ENCODE results near the gene CYP19A1.

CYP19A1 gene

GRCh38 chr15:51342227-51342999 is 4.0 kb upstream of the CYP19A1 start:
- no peaks in the 10 kb centered on the region for H3K36me3 ChIP-seq (ENCODE audit: insufficient read depth, low read length)
- no peak overlapping the region for H3K27ac ChIP-seq (ENCODE audit: low read depth, low read length, poor library complexity, severe bottlenecking)
- no peaks in the 10 kb centered on the region for H3K27me3 ChIP-seq (ENCODE audit: insufficient read depth, low read length)
- no peak overlapping the region for H3K4me2 ChIP-seq (ENCODE audit: low read length)
- H3K9me2 ChIP-seq (ENCODE audit: low read depth, low read length) = no peaks in the 10 kb centered on the region
- TF ChIP-seq EZH2 (IDR thresholded peaks at IDR 0.05; ENCODE audit: borderline replicate concordance, low read length) = no peak
- no peaks in the 10 kb centered on the region for H4K20me1 ChIP-seq (ENCODE audit: insufficient read depth, low read length)
- no peak overlapping the region for H2AFZ ChIP-seq (ENCODE audit: low read length)
- no peaks in the 10 kb centered on the region for H3K9me3 ChIP-seq (ENCODE audit: low read length)
- H3K9ac ChIP-seq (ENCODE audit: low read length) = no peak overlapping the region
- H3F3A ChIP-seq (ENCODE audit: insufficient read depth, low read length) = no peaks in the 10 kb centered on the region
- H3K4me3 ChIP-seq (ENCODE audit: low read depth, low read length, poor library complexity, severe bottlenecking) = no peak overlapping the region
- no peaks in the 10 kb centered on the region for H3K79me2 ChIP-seq (ENCODE audit: insufficient read depth, low read length)
- H3K4me1 ChIP-seq (ENCODE audit: insufficient read depth, low read length, severe bottlenecking) = no peaks in the 10 kb centered on the region

GRCh38 chr15:51341366-51342226 is 3.2 kb upstream of the CYP19A1 start, which contains the start of gene GLDN:
GLDN (plus strand) TSS chr15:51341655; CDS start chr15:51341685, 30 bp downstream.
- TF ChIP-seq CTCF (IDR thresholded peaks at IDR 0.05; ENCODE audit: low read length) (no peak), EZH2 (IDR thresholded peaks at IDR 0.05; ENCODE audit: borderline replicate concordance, low read length) (no peak)
- Histone ChIP-seq H3K4me3 (ENCODE audit: low read depth, low read length, poor library complexity, severe bottlenecking) (no peak within 1 kb of the TSS), H3K9me3 (ENCODE audit: low read length) (no peaks in the 10 kb centered on the region), H3K4me2 (ENCODE audit: low read length) (no peak within 1 kb of the TSS), H3K79me2 (ENCODE audit: insufficient read depth, low read length) (no peaks in the 10 kb centered on the region), H2AFZ (ENCODE audit: low read length) (no peak within 1 kb of the TSS), H3K4me1 (ENCODE audit: insufficient read depth, low read length, severe bottlenecking) (no peaks in the 10 kb centered on the region), H3K27ac (ENCODE audit: low read depth, low read length, poor library complexity, severe bottlenecking) (no peak within 1 kb of the TSS), H3K9ac (ENCODE audit: low read length) (no peak within 1 kb of the TSS), H4K20me1 (ENCODE audit: insufficient read depth, low read length) (no peaks in the 10 kb centered on the region), H3K27me3 (ENCODE audit: insufficient read depth, low read length) (no peaks in the 10 kb centered on the region), H3F3A (ENCODE audit: insufficient read depth, low read length) (no peaks in the 10 kb centered on the region), H3K36me3 (ENCODE audit: insufficient read depth, low read length) (no peaks in the 10 kb centered on the region), H3K9me2 (ENCODE audit: low read depth, low read length) (no peaks in the 10 kb centered on the region)

- no peak overlapping the region for H3K4me2 ChIP-seq (ENCODE audit: low read length)
- H3K4me1 ChIP-seq (ENCODE audit: insufficient read depth, low read length, severe bottlenecking) = no peaks in the 10 kb centered on the region
- no peak overlapping the region for H3K4me3 ChIP-seq (ENCODE audit: low read depth, low read length, poor library complexity, severe bottlenecking)
- H3K79me2 ChIP-seq (ENCODE audit: insufficient read depth, low read length) = no peaks in the 10 kb centered on the region
- no peaks in the 10 kb centered on the region for H3K36me3 ChIP-seq (ENCODE audit: insufficient read depth, low read length)
- no peak overlapping the region for H3K27ac ChIP-seq (ENCODE audit: low read depth, low read length, poor library complexity, severe bottlenecking)
- H3K9me2 ChIP-seq (ENCODE audit: low read depth, low read length) = no peaks in the 10 kb centered on the region
- TF ChIP-seq EZH2 (IDR thresholded peaks at IDR 0.05; ENCODE audit: borderline replicate concordance, low read length) (no peak), CTCF (IDR thresholded peaks at IDR 0.05; ENCODE audit: low read length) (no peak)
- no peak overlapping the region for H2AFZ ChIP-seq (ENCODE audit: low read length)
- H3F3A ChIP-seq (ENCODE audit: insufficient read depth, low read length) = no peaks in the 10 kb centered on the region
- H3K27me3 ChIP-seq (ENCODE audit: insufficient read depth, low read length) = no peaks in the 10 kb centered on the region
- no peak overlapping the region for H3K9ac ChIP-seq (ENCODE audit: low read length)
- no peaks in the 10 kb centered on the region for H4K20me1 ChIP-seq (ENCODE audit: insufficient read depth, low read length)
- no peaks in the 10 kb centered on the region for H3K9me3 ChIP-seq (ENCODE audit: low read length)
These were observed 2.6 kb downstream of the CYP19A1 start for GRCh38 chr15:51335538-51336410.

All from OCI-LY1 (cell line).